Stimulated activated CD4-positive, alpha-beta T cell treated with anti-CD3 and anti-CD28 coated beads, Interleukin-4, amount 100 ng/mL, for 48 hours (primary cell): ENCODE measurements around the gene GABRG2.
"Not testable (repeated sequence)": the region's sequence is repeated elsewhere in the genome, so short reads cannot be mapped to it uniquely, and the experiment has no call there.

Source experiments
- DNase-seq, 2 donors: peaks; one replicate each; pipeline ENCODE4 v3.0.0-alpha.2; 2020; ENCODE audit warnings: low read depth in 2 of 2

Gene GABRG2

GRCh38 chr5:162067655-162068411 is at the start of gene GABRG2:
TSS of gene GABRG2 (plus strand) at chr5:162067773. CDS start at chr5:162068000, 227 bp downstream.
- DNase-seq, result no peak

- DNase-seq, result no peak
Observed at GRCh38 chr5:162025312-162025711, 42.3 kb upstream of the GABRG2 start.

- DNase-seq, result no peak
Observed at GRCh38 chr5:162026803-162027202, 40.8 kb upstream of the GABRG2 start.

GRCh38 chr5:162037431-162037830 is 30.1 kb upstream of the GABRG2 start:
- no peak for DNase-seq

- DNase-seq, result no peak
Observed at GRCh38 chr5:162047279-162047678, 20.3 kb upstream of the GABRG2 start.

- no peak for DNase-seq
Observed at GRCh38 chr5:162052676-162053075, 14.9 kb upstream of the GABRG2 start.

- not testable (repeated sequence) for DNase-seq
Observed at GRCh38 chr5:162055095-162055494, 12.5 kb upstream of the GABRG2 start.

GRCh38 chr5:162067162-162067561 is 411 bp upstream of the GABRG2 start:
- DNase-seq, result no peak

- no peak for DNase-seq
Observed at GRCh38 chr5:162068412-162068811, 839 bp downstream of the GABRG2 start.

GRCh38 chr5:162068936-162069335 is 1.4 kb downstream of the GABRG2 start:
- DNase-seq, result no peak

- no peak for DNase-seq
Observed at GRCh38 chr5:162078805-162079204, 11.2 kb downstream of the GABRG2 start.

- no peak for DNase-seq
Observed at GRCh38 chr5:162091336-162091735, 23.8 kb downstream of the GABRG2 start.

GRCh38 chr5:162096448-162096847 is 28.9 kb downstream of the GABRG2 start:
- DNase-seq, result no peak

GRCh38 chr5:162107591-162107990 is 40.0 kb downstream of the GABRG2 start:
- DNase-seq, result no peak

GRCh38 chr5:162119801-162120200 is 52.2 kb downstream of the GABRG2 start:
- no peak for DNase-seq

GRCh38 chr5:162128117-162128516 is 60.5 kb downstream of the GABRG2 start:
- DNase-seq, result no peak

- DNase-seq, result no peak
Observed at GRCh38 chr5:162132348-162132747, 64.8 kb downstream of the GABRG2 start.

- DNase-seq, result no peak
Observed at GRCh38 chr5:162139190-162139589, 71.6 kb downstream of the GABRG2 start.

GRCh38 chr5:162154242-162154641 is 86.7 kb downstream of the GABRG2 start:
- DNase-seq, result no peak

- no peak for DNase-seq
Observed at GRCh38 chr5:162160401-162160800, 92.8 kb downstream of the GABRG2 start.

- DNase-seq, result no peak
Observed at GRCh38 chr5:162163663-162164062, 96.1 kb downstream of the GABRG2 start.

- DNase-seq, result no peak
Observed at GRCh38 chr5:162174358-162174974, 106.9 kb downstream of the GABRG2 start.

GRCh38 chr5:162187371-162187770 is 119.8 kb downstream of the GABRG2 start:
- DNase-seq, result no peak
